Measurements from ENCODE around the gene SEMA4B.

DNA sequence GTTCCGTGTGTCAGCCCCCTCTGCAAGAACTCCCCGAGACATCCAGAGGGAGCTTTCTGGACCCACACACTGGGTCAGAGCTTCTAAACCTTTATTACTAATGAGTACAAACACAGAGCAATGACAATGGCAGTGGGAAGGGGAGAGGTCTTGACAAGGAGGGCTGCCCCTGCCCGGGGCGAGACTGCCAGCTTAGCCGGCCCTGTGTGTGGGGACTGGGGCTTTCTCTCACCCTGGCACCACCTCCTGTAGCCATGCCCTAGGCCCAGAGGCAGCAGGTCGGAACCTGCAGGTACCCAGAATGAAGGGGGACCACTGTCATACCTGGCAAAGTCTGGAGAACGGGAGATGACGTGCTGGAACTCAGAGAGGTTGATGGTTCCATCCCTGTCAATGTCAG, 29.5 kb downstream of the SEMA4B start:
- TF ChIP-seq EZH2phosphoT487 (IDR thresholded peaks at IDR 0.05; ENCODE audit: insufficient read depth, low read depth) (no peak), EZH2 (IDR thresholded peaks at IDR 0.05; ENCODE audit: insufficient read depth, poor library complexity, severe bottlenecking) (no peak)

Data from GM23248 (cell line).